ENCODE data around the gene STC2.

GRCh38 chr5:173310218-173310769 is 17.9 kb downstream of the STC2 start:
- no peak for TF ChIP-seq CTCF (IDR thresholded peaks at IDR 0.05 in 8 of 11, conservative IDR thresholded peaks at IDR 0.05 in 3 of 11)
- no peak for TF ChIP-seq POLR2AphosphoS5 (IDR thresholded peaks at IDR 0.05)
- no peak for TF ChIP-seq POLR2A (IDR thresholded peaks at IDR 0.05)
